B cell (primary cell): ENCODE measurements around the gene RHNO1. TPM values are rescaled to one million over a fixed set of nuclear protein-coding genes. Genes with fewer than 3 reads are reported as not detected.

Experiments used
- ATAC-seq: fragments of 200-7000 bp; cut with Tn5 transposase; one replicate; pipeline ENCODE4 v1.10.0; 2021; ENCODE audit warnings: low read depth, mild to moderate bottlenecking, moderate number of reproducible peaks, moderate library complexity
- CTCF ChIA-PET: fragments of 350-600 bp; sonication (Branson Sonifier 250); formaldehyde crosslinking; loops from one replicate; lab custom pipeline; 2021; ENCODE audit warnings: antibody characterized with exemption, inconsistent platforms; lab: Charles Lee
- POLR2A ChIA-PET: fragments of 350-600 bp; sonication (Branson Sonifier 250); formaldehyde crosslinking; loops from one replicate; lab custom pipeline; 2021; ENCODE audit warnings: antibody characterized with exemption; lab: Charles Lee
- DNase-seq: peaks from one replicate; pipeline ENCODE4 v3.0.0; 2013
- H2AFZ ChIP-seq: 2 replicates; pipeline ENCODE4 v1.6.1; 2012; ENCODE audit warnings: mild to moderate bottlenecking, low read depth, low read length; ENCODE audit not compliant: insufficient read depth, poor library complexity, severe bottlenecking
- H3K27ac ChIP-seq, 2 donors: 1 replicate in 1 of 2; 2 replicates in 1 of 2; pipeline ENCODE4 v1.5.1; 2012 to 2013; ENCODE audit warnings: low read length in 2 of 2, mild to moderate bottlenecking in 2 of 2, moderate library complexity in 1 of 2
- H3K27me3 ChIP-seq, 4 experiments: fragments of 200-600 bp in 1 of 4; sonication (generic) in 1 of 4; replicated peaks in 1 of 4; 1 replicate in 2 of 4; 2 replicates in 2 of 4; pipeline versions ENCODE4 v1.6.1 to v1.7.0; 2013 to 2016; ENCODE audit warnings: low read length in 3 of 4, mild to moderate bottlenecking in 2 of 4, mixed read lengths in 1 of 4, moderate library complexity in 1 of 4; ENCODE audit not compliant: insufficient read depth in 4 of 4, control insufficient read depth in 3 of 4; ENCODE audit errors: control extremely low read depth in 1 of 4
- H3K36me3 ChIP-seq, 2 experiments: replicated peaks in 1 of 2; 1 replicate in 1 of 2; 2 replicates in 1 of 2; pipeline versions ENCODE4 v1.6.1 to v1.7.1; 2013; ENCODE audit warnings: low read length in 1 of 2; ENCODE audit not compliant: insufficient read depth in 2 of 2, control insufficient read depth in 1 of 2; ENCODE audit errors: control extremely low read depth in 1 of 2, extremely low read depth in 1 of 2
- H3K4me1 ChIP-seq, 2 donors: fragments of 200-600 bp in 1 of 2; sonication (generic) in 1 of 2; 1 replicate in 1 of 2; 2 replicates in 1 of 2; pipeline versions ENCODE4 v1.5.1 to v1.6.1; 2013 to 2017; ENCODE audit warnings: low read length in 2 of 2; ENCODE audit not compliant: control insufficient read depth in 2 of 2, insufficient read depth in 2 of 2
- H3K4me2 ChIP-seq: replicated peaks from 2 replicates; pipeline ENCODE3; 2012; ENCODE audit warnings: mild to moderate bottlenecking, low read depth, low read length; ENCODE audit not compliant: poor library complexity, severe bottlenecking
- H3K4me3 ChIP-seq, 5 experiments: fragments of 200-600 bp in 1 of 5; sonication (generic) in 1 of 5; 1 replicate in 3 of 5; 2 replicates in 2 of 5; pipeline versions ENCODE4 v1.5.1 to v1.7.0; 2011 to 2016; ENCODE audit warnings: low read length in 4 of 5, mild to moderate bottlenecking in 4 of 5, low read depth in 2 of 5, control low read depth in 1 of 5, moderate library complexity in 1 of 5; ENCODE audit not compliant: insufficient read depth in 1 of 5; ENCODE audit errors: control extremely low read depth in 1 of 5, extremely low read depth in 1 of 5
- H3K79me2 ChIP-seq: fragments of 200-600 bp; sonication (generic); one replicate; pipeline ENCODE4 v1.6.0; 2016; ENCODE audit warnings: low read length; ENCODE audit not compliant: control insufficient read depth, insufficient read depth
- H3K9ac ChIP-seq: fragments of 200-600 bp; sonication (generic); 2 replicates; pipeline ENCODE4 v1.6.1; 2017; ENCODE audit warnings: mild to moderate bottlenecking, low read length, moderate library complexity
- H3K9me3 ChIP-seq, 3 donors: one replicate each; pipeline versions ENCODE4 v1.6.1 to v1.7.1; 2013; ENCODE audit warnings: low read length in 2 of 3; ENCODE audit not compliant: control insufficient read depth in 2 of 3, insufficient read depth in 1 of 3; ENCODE audit errors: control extremely low read depth in 1 of 3
- H4K20me1 ChIP-seq: 2 replicates; pipeline ENCODE4 v1.6.0; 2012; ENCODE audit warnings: mild to moderate bottlenecking, low read length; ENCODE audit not compliant: insufficient read depth, control insufficient read depth, poor library complexity, severe bottlenecking
- H3K27ac Mint-ChIP-seq: one replicate; pipeline ENCODE4 v1.8.0; 2021; ENCODE audit warnings: mixed read lengths
- H3K27me3 Mint-ChIP-seq: one replicate; pipeline ENCODE4 v1.8.0; 2021; ENCODE audit warnings: mixed read lengths
- H3K4me1 Mint-ChIP-seq: one replicate; pipeline ENCODE4 v1.8.0; 2021; ENCODE audit warnings: mixed read lengths
- H3K4me3 Mint-ChIP-seq: one replicate; pipeline ENCODE4 v1.8.0; 2021; ENCODE audit warnings: mixed read lengths
- H3K9me3 Mint-ChIP-seq: one replicate; pipeline ENCODE4 v1.8.0; 2022; ENCODE audit warnings: mixed read lengths; ENCODE audit not compliant: insufficient read depth
- EZH2 ChIP-seq: IDR thresholded peaks from 2 replicates; pipeline ENCODE4 v1.6.1; 2012; ENCODE audit warnings: borderline replicate concordance, low read depth, mild to moderate bottlenecking, moderate library complexity, low read length; ENCODE audit not compliant: insufficient read depth, poor library complexity, severe bottlenecking
- WGBS: methylation state at CpG from one replicate; pipeline ENCODE4 v1.1.5; 2013; ENCODE audit warnings: missing lambda C conversion rate; ENCODE audit not compliant: insufficient coverage; 5-methylcytosine and 5-hydroxymethylcytosine counted together
- intact Hi-C: fragments of 100-400 bp; cut with micrococcal nuclease; formaldehyde crosslinking; loops from one replicate; pipeline ENCODE4 v1.10.0; 2022
- polyA plus RNA-seq: library from polyadenylated mRNA; depleted of rRNA; stranded (reverse); fragments of >200 nt; gene quantifications from 2 replicates; pipeline ENCODE4 v1.2.3, GENCODE V29; 2012
- total RNA-seq, 2 donors: library from RNA; stranded (reverse); fragments of 120-200 nt in 1 of 2; gene quantifications; 1 replicate in 1 of 2; 2 replicates in 1 of 2; pipeline versions ENCODE4 v1.2.3 to v1.2.4, GENCODE V29; 2013 to 2022
- TF ChIP-seq, protein P1 (sequence below): fragments of 200-600 bp; IDR thresholded peaks from one replicate; pipeline ENCODE4 v1.8.0; 2022; ENCODE audit warnings: antibody characterized with exemption, mild to moderate bottlenecking

Gene RHNO1
- total and polyA plus RNA-seq, 2 donors (not counting 1 experiment from before 2014, with no cell fraction given): 13.3 to 13.5 TPM

DNA sequence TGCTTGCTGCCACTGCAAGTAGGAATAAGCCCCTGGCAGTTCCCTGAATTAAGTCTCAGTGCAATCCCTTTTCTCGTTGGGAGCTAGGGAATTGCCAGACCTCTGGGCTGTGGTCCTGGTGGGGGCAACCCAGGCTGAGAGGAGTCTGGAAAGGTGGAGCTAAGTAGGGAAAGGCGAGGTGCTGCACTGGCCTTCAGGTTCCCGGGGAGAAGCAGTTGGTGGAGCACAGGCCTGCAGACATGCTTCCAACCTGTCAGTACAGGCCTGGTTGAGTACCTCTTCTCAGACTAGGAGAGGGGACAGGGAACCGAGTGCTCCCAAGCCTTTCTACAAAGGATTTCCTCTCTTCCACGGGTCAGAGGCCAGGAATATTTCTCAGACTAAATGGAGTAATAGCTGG lies 43.7 kb upstream of the RHNO1 start:
- Histone ChIP-seq H3K27ac (no peak overlapping the region), H3K9ac (no peak overlapping the region), H4K20me1 (no peaks in the 10 kb centered on the region), H3K27me3 (peaks cover 0 to 3% (median 0%) of the 10 kb centered on the region in 4 experiments), H3K36me3 (peaks cover 0 to 5% of the 10 kb centered on the region in 2 experiments), H3K9me3 (no peaks in the 10 kb centered on the region), H2AFZ (no peak overlapping the region), H3K4me1 (no peaks in the 10 kb centered on the region), H3K79me2 (no peaks in the 10 kb centered on the region), H3K4me2 (no peak overlapping the region), H3K4me3 (no peak overlapping the region)
- intact Hi-C loops: no loop called here
- POLR2A ChIA-PET: no interaction called here
- Mint-ChIP-seq H3K4me3 (no peak overlapping the region), H3K4me1 (peaks cover 3% of the 10 kb centered on the region), H3K9me3 (no peaks in the 10 kb centered on the region), H3K27ac (peak overlapping the region; percentile 46), H3K27me3 (no peaks in the 10 kb centered on the region)
- no peak for DNase-seq
- CTCF ChIA-PET: interaction anchor here (1.2 kb wide), 1 partner anchor 12 kb away, joined by 3 read pairs; no protein-coding TSS in a partner anchor
- TF ChIP-seq EZH2: no peak
- TF ChIP-seq, protein P1, sequence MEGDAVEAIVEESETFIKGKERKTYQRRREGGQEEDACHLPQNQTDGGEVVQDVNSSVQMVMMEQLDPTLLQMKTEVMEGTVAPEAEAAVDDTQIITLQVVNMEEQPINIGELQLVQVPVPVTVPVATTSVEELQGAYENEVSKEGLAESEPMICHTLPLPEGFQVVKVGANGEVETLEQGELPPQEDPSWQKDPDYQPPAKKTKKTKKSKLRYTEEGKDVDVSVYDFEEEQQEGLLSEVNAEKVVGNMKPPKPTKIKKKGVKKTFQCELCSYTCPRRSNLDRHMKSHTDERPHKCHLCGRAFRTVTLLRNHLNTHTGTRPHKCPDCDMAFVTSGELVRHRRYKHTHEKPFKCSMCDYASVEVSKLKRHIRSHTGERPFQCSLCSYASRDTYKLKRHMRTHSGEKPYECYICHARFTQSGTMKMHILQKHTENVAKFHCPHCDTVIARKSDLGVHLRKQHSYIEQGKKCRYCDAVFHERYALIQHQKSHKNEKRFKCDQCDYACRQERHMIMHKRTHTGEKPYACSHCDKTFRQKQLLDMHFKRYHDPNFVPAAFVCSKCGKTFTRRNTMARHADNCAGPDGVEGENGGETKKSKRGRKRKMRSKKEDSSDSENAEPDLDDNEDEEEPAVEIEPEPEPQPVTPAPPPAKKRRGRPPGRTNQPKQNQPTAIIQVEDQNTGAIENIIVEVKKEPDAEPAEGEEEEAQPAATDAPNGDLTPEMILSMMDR: no peak
- 95% methylated on average over 2 of the region's 5 CpGs for WGBS
- no peak for ATAC-seq

DNA sequence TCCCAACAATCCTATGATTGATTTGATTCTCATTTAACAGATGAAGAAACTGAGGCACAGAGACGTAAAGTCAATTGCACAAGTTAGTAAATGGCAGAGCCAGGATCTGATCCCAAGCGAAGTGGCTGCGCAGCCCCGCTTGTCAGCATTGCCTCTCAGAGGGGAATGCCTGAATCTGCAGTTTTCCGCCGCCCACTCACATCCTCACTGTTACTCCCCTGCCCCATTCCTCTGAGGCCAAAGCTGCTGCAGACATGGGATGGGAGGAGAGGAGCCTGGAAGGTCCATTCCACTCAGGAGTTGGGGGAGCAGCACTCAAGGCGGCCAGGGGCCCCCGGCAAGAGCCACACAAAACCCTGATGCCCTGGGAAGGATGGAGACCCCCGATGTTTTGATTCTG lies 43.2 kb upstream of the RHNO1 start:
- Histone ChIP-seq H3K4me2 (no peak overlapping the region), H3K79me2 (no peaks in the 10 kb centered on the region), H3K9ac (no peak overlapping the region), H3K36me3 (peaks cover 0 to 8% of the 10 kb centered on the region in 2 experiments), H3K27ac (no peak overlapping the region), H2AFZ (no peak overlapping the region), H4K20me1 (no peaks in the 10 kb centered on the region), H3K4me3 (no peak overlapping the region), H3K4me1 (no peaks in the 10 kb centered on the region), H3K9me3 (no peaks in the 10 kb centered on the region), H3K27me3 (peaks cover 0 to 3% (median 0%) of the 10 kb centered on the region in 4 experiments)
- ATAC-seq (no peak), DNase-seq (no peak)
- ChIA-PET CTCF (interaction anchor here (1.2 kb wide), 1 partner anchor 11 kb away, joined by 3 read pairs; no protein-coding TSS in a partner anchor), POLR2A (no interaction called here)
- H3K27me3 Mint-ChIP-seq: no peaks in the 10 kb centered on the region
- intact Hi-C loops: no loop called here
- H3K9me3 Mint-ChIP-seq: no peaks in the 10 kb centered on the region
- 98% methylated on average over 4 of the region's 9 CpGs for WGBS
- TF ChIP-seq, protein P1: no peak
- TF ChIP-seq EZH2: no peak
- no peak overlapping the region for H3K4me3 Mint-ChIP-seq
- no peak overlapping the region for H3K27ac Mint-ChIP-seq
- peaks cover 3% of the 10 kb centered on the region for H3K4me1 Mint-ChIP-seq
